Activated CD4-positive, alpha-beta memory T cell treated with anti-CD3 and anti-CD28 coated beads for 36 hours (primary cell): ENCODE data around the gene KCNQ4. TPM values are rescaled to one million over a fixed set of nuclear protein-coding genes. Genes with fewer than 3 reads are reported as not detected.

Experiments
- CTCF ChIA-PET: fragments of 350-600 bp; sonication (Branson Sonifier 250); formaldehyde crosslinking; loops from one replicate; lab custom pipeline; 2021; ENCODE audit warnings: antibody characterized with exemption, inconsistent platforms; lab: Charles Lee
- POLR2A ChIA-PET: fragments of 350-600 bp; sonication (Branson Sonifier 250); formaldehyde crosslinking; loops from one replicate; lab custom pipeline; 2021; ENCODE audit warnings: antibody characterized with exemption; lab: Charles Lee
- DNase-seq: peaks from one replicate; pipeline ENCODE4 v3.0.0-alpha.2; 2020
- H3K27ac Mint-ChIP-seq: one replicate; pipeline ENCODE4 v1.8.0; 2021; ENCODE audit warnings: mixed read lengths
- H3K27me3 Mint-ChIP-seq: one replicate; pipeline ENCODE4 v1.8.0; 2021; ENCODE audit warnings: mixed read lengths
- H3K36me3 Mint-ChIP-seq: one replicate; pipeline ENCODE4 v1.8.0; 2021; ENCODE audit warnings: mixed read lengths
- H3K4me1 Mint-ChIP-seq: one replicate; pipeline ENCODE4 v1.8.0; 2021; ENCODE audit warnings: low read depth, mixed read lengths
- H3K4me3 Mint-ChIP-seq: one replicate; pipeline ENCODE4 v1.8.0; 2021; ENCODE audit warnings: mild to moderate bottlenecking, mixed read lengths
- H3K9me3 Mint-ChIP-seq: one replicate; pipeline ENCODE4 v1.8.0; 2021; ENCODE audit warnings: mixed read lengths
- intact Hi-C: fragments of 100-400 bp; cut with micrococcal nuclease; formaldehyde crosslinking; loops from one replicate; pipeline ENCODE4 v1.15.1; 2023
- total RNA-seq, 2 experiments: library from RNA; stranded (reverse); gene quantifications; one replicate each; pipeline ENCODE4 v1.2.3, GENCODE V29; 2021

KCNQ4 gene
- total RNA-seq, 2 experiments from 2014 or later, result 0.45 to 0.53 TPM

GRCh38 chr1:40838980-40839942 lies 55.7 kb downstream of the KCNQ4 start:
- no peak overlapping the region for H3K27ac Mint-ChIP-seq
- CTCF ChIA-PET, result interaction anchor here (0.5 kb wide), 1 partner anchor 190 kb away, joined by 3 read pairs; no protein-coding TSS in a partner anchor
- POLR2A ChIA-PET, result no interaction called here
- H3K4me3 Mint-ChIP-seq, result no peak overlapping the region
- no peaks in the 10 kb centered on the region for H3K9me3 Mint-ChIP-seq
- peaks cover 9% of the 10 kb centered on the region for H3K4me1 Mint-ChIP-seq
- intact Hi-C loops, result no loop called here
- DNase-seq, result no peak
- H3K36me3 Mint-ChIP-seq, result no peaks in the 10 kb centered on the region
- H3K27me3 Mint-ChIP-seq, result no peaks in the 10 kb centered on the region

- intact Hi-C loops, result no loop called here
- Mint-ChIP-seq H3K4me1 (peaks cover 11% of the 10 kb centered on the region), H3K36me3 (no peaks in the 10 kb centered on the region), H3K27me3 (no peaks in the 10 kb centered on the region), H3K4me3 (no peak overlapping the region), H3K27ac (no peak overlapping the region), H3K9me3 (no peaks in the 10 kb centered on the region)
- no peak for DNase-seq
- CTCF ChIA-PET, result no interaction called here
- POLR2A ChIA-PET, result no interaction called here
These were observed 56.4 kb downstream of the KCNQ4 start for GRCh38 chr1:40839943-40840335.

- H3K4me1 Mint-ChIP-seq, result peaks cover 15% of the 10 kb centered on the region
- intact Hi-C loops, result no loop called here
- no peak overlapping the region for H3K4me3 Mint-ChIP-seq
- H3K36me3 Mint-ChIP-seq, result no peaks in the 10 kb centered on the region
- DNase-seq, result no peak
- ChIA-PET CTCF (interaction anchor here (1.2 to 2.7 kb wide), 2 partner anchors 9 to 66 kb away, joined by 3 to 8 read pairs; no protein-coding TSS in a partner anchor), POLR2A (no interaction called here)
- H3K27me3 Mint-ChIP-seq, result no peaks in the 10 kb centered on the region
- H3K9me3 Mint-ChIP-seq, result no peaks in the 10 kb centered on the region
- no peak overlapping the region for H3K27ac Mint-ChIP-seq
These were observed 57.1 kb downstream of the KCNQ4 start for GRCh38 chr1:40840526-40841323.

GRCh38 chr1:40841602-40842001 lies 58.0 kb downstream of the KCNQ4 start:
- Mint-ChIP-seq H3K27me3 (no peaks in the 10 kb centered on the region), H3K27ac (no peak overlapping the region), H3K4me3 (no peak overlapping the region), H3K9me3 (no peaks in the 10 kb centered on the region), H3K4me1 (peaks cover 15% of the 10 kb centered on the region), H3K36me3 (no peaks in the 10 kb centered on the region)
- CTCF ChIA-PET, result interaction anchor here (0.6 to 2.7 kb wide), 3 partner anchors 8 to 111 kb away, joined by 3 to 8 read pairs (median 3); no protein-coding TSS in a partner anchor
- POLR2A ChIA-PET, result no interaction called here
- no peak for DNase-seq
- intact Hi-C loops, result no loop called here

GRCh38 chr1:40842207-40842606 lies 58.6 kb downstream of the KCNQ4 start:
- no peak overlapping the region for H3K4me3 Mint-ChIP-seq
- DNase-seq, result no peak
- H3K4me1 Mint-ChIP-seq, result peaks cover 15% of the 10 kb centered on the region
- POLR2A ChIA-PET, result no interaction called here
- H3K27ac Mint-ChIP-seq, result no peak overlapping the region
- no peaks in the 10 kb centered on the region for H3K9me3 Mint-ChIP-seq
- CTCF ChIA-PET, result interaction anchor here (0.6 to 2.7 kb wide), 2 partner anchors 68 to 111 kb away, joined by 3 to 8 read pairs; no protein-coding TSS in a partner anchor
- H3K27me3 Mint-ChIP-seq, result no peaks in the 10 kb centered on the region
- intact Hi-C loops, result no loop called here
- H3K36me3 Mint-ChIP-seq, result no peaks in the 10 kb centered on the region

- POLR2A ChIA-PET, result no interaction called here
- Mint-ChIP-seq H3K27me3 (no peaks in the 10 kb centered on the region), H3K27ac (no peak overlapping the region), H3K4me3 (no peak overlapping the region), H3K4me1 (peaks cover 15% of the 10 kb centered on the region), H3K9me3 (no peaks in the 10 kb centered on the region), H3K36me3 (no peaks in the 10 kb centered on the region)
- intact Hi-C loops, result no loop called here
- CTCF ChIA-PET, result interaction anchor here (2.7 kb wide), 1 partner anchor 68 kb away, joined by 8 read pairs; no protein-coding TSS in a partner anchor
- DNase-seq, result no peak
These were observed 59.1 kb downstream of the KCNQ4 start for GRCh38 chr1:40842691-40843090.

GRCh38 chr1:40844079-40844478 lies 60.5 kb downstream of the KCNQ4 start:
- Mint-ChIP-seq H3K4me1 (peaks cover 15% of the 10 kb centered on the region), H3K27ac (no peak overlapping the region)

GRCh38 chr1:40844887-40845878 lies 61.6 kb downstream of the KCNQ4 start:
- H3K27me3 Mint-ChIP-seq, result no peaks in the 10 kb centered on the region
- ChIA-PET CTCF (interaction anchor here (1.0 to 8.7 kb wide), 4 partner anchors 71 to 107 kb away, joined by 4 to 179 read pairs (median 5); no protein-coding TSS in a partner anchor), POLR2A (interaction anchor here (0.8 kb wide), 1 partner anchor 81 kb away, joined by 3 read pairs; no protein-coding TSS in a partner anchor)
- H3K36me3 Mint-ChIP-seq, result no peaks in the 10 kb centered on the region
- no peak overlapping the region for H3K4me3 Mint-ChIP-seq
- H3K4me1 Mint-ChIP-seq, result peaks cover 20% of the 10 kb centered on the region
- intact Hi-C loops, result no loop called here
- no peak for DNase-seq
- no peak overlapping the region for H3K27ac Mint-ChIP-seq
- H3K9me3 Mint-ChIP-seq, result no peaks in the 10 kb centered on the region

More at GRCh38 chr1:40844079-40844478, 60.5 kb downstream of the KCNQ4 start:
- intact Hi-C loops, result no loop called here
- CTCF ChIA-PET, result interaction anchor here (1.6 to 8.7 kb wide), 2 partner anchors 70 to 107 kb away, joined by 5 to 179 read pairs; no protein-coding TSS in a partner anchor
- POLR2A ChIA-PET, result interaction anchor here (0.8 kb wide), 1 partner anchor 80 kb away, joined by 3 read pairs; no protein-coding TSS in a partner anchor
- Mint-ChIP-seq H3K4me3 (no peak overlapping the region), H3K27me3 (no peaks in the 10 kb centered on the region), H3K36me3 (no peaks in the 10 kb centered on the region), H3K9me3 (no peaks in the 10 kb centered on the region)
- no peak for DNase-seq

- intact Hi-C loops, result no loop called here
- H3K4me3 Mint-ChIP-seq, result no peak overlapping the region
- CTCF ChIA-PET, result interaction anchor here (8.7 to 11.1 kb wide), 2 partner anchors 72 to 105 kb away, joined by 152 to 179 read pairs; no protein-coding TSS in a partner anchor
- DNase-seq, result no peak
- POLR2A ChIA-PET, result no interaction called here
- H3K27me3 Mint-ChIP-seq, result no peaks in the 10 kb centered on the region
- no peaks in the 10 kb centered on the region for H3K36me3 Mint-ChIP-seq
- H3K9me3 Mint-ChIP-seq, result no peaks in the 10 kb centered on the region
- H3K4me1 Mint-ChIP-seq, result peaks cover 14% of the 10 kb centered on the region
- no peak overlapping the region for H3K27ac Mint-ChIP-seq
These were observed 62.3 kb downstream of the KCNQ4 start for GRCh38 chr1:40845895-40846294.

- no peaks in the 10 kb centered on the region for H3K27me3 Mint-ChIP-seq
- H3K9me3 Mint-ChIP-seq, result no peaks in the 10 kb centered on the region
- no peak for DNase-seq
- H3K36me3 Mint-ChIP-seq, result no peaks in the 10 kb centered on the region
- POLR2A ChIA-PET, result no interaction called here
- intact Hi-C loops, result no loop called here
- CTCF ChIA-PET, result interaction anchor here (1.4 to 11.1 kb wide), 3 partner anchors 14 to 104 kb away, joined by 6 to 179 read pairs (median 152); no protein-coding TSS in a partner anchor
- H3K27ac Mint-ChIP-seq, result no peak overlapping the region
- H3K4me1 Mint-ChIP-seq, result peaks cover 11% of the 10 kb centered on the region
- H3K4me3 Mint-ChIP-seq, result no peak overlapping the region
These were observed 63.6 kb downstream of the KCNQ4 start for GRCh38 chr1:40847023-40847745.
